Central memory CD4-positive, alpha-beta T cell (primary cell): ENCODE data around the gene TEDC1.
"Not testable (repeated sequence)": the region's sequence is repeated elsewhere in the genome, so short reads cannot be mapped to it uniquely, and the experiment has no call there.

Experiments used
- DNase-seq: peaks from one replicate; pipeline ENCODE4 v3.0.0; 2022

TEDC1 gene

GRCh38 chr14:105545676-105546075 is 54.6 kb downstream of the TEDC1 start:
- not testable (repeated sequence) for DNase-seq

GRCh38 chr14:105546410-105546809 is 55.4 kb downstream of the TEDC1 start:
- not testable (repeated sequence) for DNase-seq

GRCh38 chr14:105547072-105547471 is 56.0 kb downstream of the TEDC1 start:
- DNase-seq = not testable (repeated sequence)

GRCh38 chr14:105547741-105548169 is 56.7 kb downstream of the TEDC1 start:
- no peak for DNase-seq
